HG03520 (cell line): ENCODE results near the gene TBC1D22A.

Experiments
- ATAC-seq: cut with Tn5 transposase; IDR thresholded peaks from one replicate; pipeline ENCODE4 v1.9.1; 2021; ENCODE audit warnings: mild to moderate bottlenecking, moderate library complexity; ENCODE audit not compliant: unreplicated experiment

Gene TBC1D22A

GRCh38 chr22:46922037-46922436 lies 159.6 kb downstream of the TBC1D22A start:
- ATAC-seq, result no peak

GRCh38 chr22:46923394-46923793 lies 160.9 kb downstream of the TBC1D22A start:
- no peak for ATAC-seq

GRCh38 chr22:46925818-46926217 lies 163.4 kb downstream of the TBC1D22A start:
- ATAC-seq, result no peak

GRCh38 chr22:46929046-46929709 lies 166.7 kb downstream of the TBC1D22A start:
- no peak for ATAC-seq

GRCh38 chr22:46929710-46930204 lies 167.3 kb downstream of the TBC1D22A start:
- no peak for ATAC-seq

GRCh38 chr22:46931414-46931813 lies 169.0 kb downstream of the TBC1D22A start:
- ATAC-seq, result no peak

- no peak for ATAC-seq
These were observed 169.4 kb downstream of the TBC1D22A start for GRCh38 chr22:46931881-46932280.

- ATAC-seq, result no peak
These were observed 170.8 kb downstream of the TBC1D22A start for GRCh38 chr22:46933040-46933930.

GRCh38 chr22:46934172-46934745 lies 171.8 kb downstream of the TBC1D22A start:
- ATAC-seq, result no peak

- ATAC-seq, result no peak
These were observed 172.5 kb downstream of the TBC1D22A start for GRCh38 chr22:46934746-46935491.

- ATAC-seq, result no peak
These were observed 173.3 kb downstream of the TBC1D22A start for GRCh38 chr22:46935506-46936377.

GRCh38 chr22:46936378-46936903 lies 174.0 kb downstream of the TBC1D22A start:
- ATAC-seq, result no peak

GRCh38 chr22:46937185-46937584 lies 174.7 kb downstream of the TBC1D22A start:
- no peak for ATAC-seq

GRCh38 chr22:46937939-46938338 lies 175.5 kb downstream of the TBC1D22A start:
- no peak for ATAC-seq

GRCh38 chr22:46941968-46942798 lies 179.7 kb downstream of the TBC1D22A start:
- no peak for ATAC-seq

GRCh38 chr22:46942799-46943785 lies 180.6 kb downstream of the TBC1D22A start:
- ATAC-seq, result no peak

- ATAC-seq, result no peak
These were observed 183.0 kb downstream of the TBC1D22A start for GRCh38 chr22:46945481-46945880.
